Upper lobe of left lung (tissue), 4 donors: ENCODE results near the gene NDUFB7.

ENCODE experiments used
- POLR2A ChIP-seq, 4 donors: fragments of 450-650 bp; IDR thresholded peaks; one replicate each; pipeline ENCODE4 v1.5.1; 2016 to 2017; ENCODE audit warnings: antibody characterized with exemption in 4 of 4, mild to moderate bottlenecking in 2 of 4
- TF ChIP-seq, protein P1 (sequence below), 6 experiments: fragments of 450-650 bp in 4 of 6; fragments of 200-600 bp in 2 of 6; sonication (generic) in 2 of 6; IDR thresholded peaks; one replicate each; pipeline ENCODE4 v1.5.1; 2016 to 2019; ENCODE audit warnings: antibody characterized with exemption in 6 of 6

DNA sequence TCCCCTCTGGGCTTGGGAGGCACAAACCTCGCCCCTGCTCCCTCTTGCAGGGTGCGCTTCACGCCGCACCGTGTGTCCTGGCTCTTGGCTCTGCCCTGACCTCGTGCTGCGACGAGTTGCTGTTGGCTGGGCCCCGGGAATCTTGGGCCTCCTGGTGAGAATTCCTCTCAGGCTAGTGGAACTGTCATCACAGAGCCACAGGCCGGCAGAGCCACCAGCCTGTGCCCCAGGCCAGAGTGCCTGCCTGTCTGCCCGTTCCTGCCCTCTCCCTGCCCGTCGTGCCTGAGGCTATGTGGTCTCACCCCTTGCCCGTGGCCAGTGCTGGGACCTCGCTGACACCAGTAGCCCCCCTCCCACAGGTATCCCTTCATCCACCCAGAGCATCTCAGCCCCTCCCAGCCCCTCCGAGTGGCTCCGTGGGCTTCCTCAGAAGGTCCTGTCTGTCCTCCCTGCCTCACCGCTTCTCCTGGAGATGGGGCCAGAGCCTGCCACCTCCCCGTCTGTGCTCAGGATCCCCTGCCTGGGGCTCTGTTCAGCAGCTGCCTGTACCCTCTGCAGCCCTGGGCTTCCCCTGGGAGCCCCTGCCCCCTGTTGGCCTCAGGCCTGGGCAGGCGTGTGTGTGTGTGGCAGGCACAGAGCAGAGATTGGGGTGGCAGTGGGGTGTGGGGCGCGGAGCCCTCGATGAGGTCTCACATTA, 13.3 kb downstream of the NDUFB7 start:
- TF ChIP-seq, protein P1, sequence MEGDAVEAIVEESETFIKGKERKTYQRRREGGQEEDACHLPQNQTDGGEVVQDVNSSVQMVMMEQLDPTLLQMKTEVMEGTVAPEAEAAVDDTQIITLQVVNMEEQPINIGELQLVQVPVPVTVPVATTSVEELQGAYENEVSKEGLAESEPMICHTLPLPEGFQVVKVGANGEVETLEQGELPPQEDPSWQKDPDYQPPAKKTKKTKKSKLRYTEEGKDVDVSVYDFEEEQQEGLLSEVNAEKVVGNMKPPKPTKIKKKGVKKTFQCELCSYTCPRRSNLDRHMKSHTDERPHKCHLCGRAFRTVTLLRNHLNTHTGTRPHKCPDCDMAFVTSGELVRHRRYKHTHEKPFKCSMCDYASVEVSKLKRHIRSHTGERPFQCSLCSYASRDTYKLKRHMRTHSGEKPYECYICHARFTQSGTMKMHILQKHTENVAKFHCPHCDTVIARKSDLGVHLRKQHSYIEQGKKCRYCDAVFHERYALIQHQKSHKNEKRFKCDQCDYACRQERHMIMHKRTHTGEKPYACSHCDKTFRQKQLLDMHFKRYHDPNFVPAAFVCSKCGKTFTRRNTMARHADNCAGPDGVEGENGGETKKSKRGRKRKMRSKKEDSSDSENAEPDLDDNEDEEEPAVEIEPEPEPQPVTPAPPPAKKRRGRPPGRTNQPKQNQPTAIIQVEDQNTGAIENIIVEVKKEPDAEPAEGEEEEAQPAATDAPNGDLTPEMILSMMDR (IDR thresholded peaks at IDR 0.05), result no peak
- TF ChIP-seq POLR2A (IDR thresholded peaks at IDR 0.05), result no peak
